ENCODE data around the gene SLC35F3. TPM values are rescaled to one million over a fixed set of nuclear protein-coding genes. Genes with fewer than 3 reads are reported as not detected.

The SLC35F3 gene
- total RNA-seq, 1 experiment from 2014 or later: 19.1 TPM

DNA sequence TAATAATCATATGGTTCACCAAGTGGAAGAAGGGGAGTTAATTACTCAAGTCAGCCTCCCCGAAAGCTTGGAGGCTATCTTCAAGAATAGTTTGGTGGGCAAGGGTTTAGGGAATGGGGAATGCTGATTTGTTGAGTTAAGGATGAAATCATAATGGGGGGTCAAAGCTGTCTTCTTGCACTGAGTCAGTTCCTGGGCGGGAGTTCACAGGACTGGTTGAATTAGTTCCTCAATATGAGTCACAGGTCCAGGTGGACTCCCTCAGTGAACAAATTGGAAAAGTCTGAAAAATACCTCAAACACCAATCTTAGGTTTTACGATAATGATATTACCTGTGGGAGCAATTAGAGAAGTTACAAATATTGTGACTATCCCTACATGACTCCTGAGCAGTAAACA, 353.6 kb downstream of the SLC35F3 start:
- ChIA-PET POLR2A (no interaction called here), CTCF (no interaction called here)
- TF ChIP-seq SIN3A (IDR thresholded peaks at IDR 0.05; ENCODE audit: borderline replicate concordance, insufficient read depth, low read depth, low read length) (no peak), POLR2AphosphoS5 (IDR thresholded peaks at IDR 0.05; ENCODE audit: low read depth, low read length) (no peak), TCF7L2 (IDR thresholded peaks at IDR 0.05; ENCODE audit: low read depth, low read length) (no peak)
- TF ChIP-seq, protein P1, sequence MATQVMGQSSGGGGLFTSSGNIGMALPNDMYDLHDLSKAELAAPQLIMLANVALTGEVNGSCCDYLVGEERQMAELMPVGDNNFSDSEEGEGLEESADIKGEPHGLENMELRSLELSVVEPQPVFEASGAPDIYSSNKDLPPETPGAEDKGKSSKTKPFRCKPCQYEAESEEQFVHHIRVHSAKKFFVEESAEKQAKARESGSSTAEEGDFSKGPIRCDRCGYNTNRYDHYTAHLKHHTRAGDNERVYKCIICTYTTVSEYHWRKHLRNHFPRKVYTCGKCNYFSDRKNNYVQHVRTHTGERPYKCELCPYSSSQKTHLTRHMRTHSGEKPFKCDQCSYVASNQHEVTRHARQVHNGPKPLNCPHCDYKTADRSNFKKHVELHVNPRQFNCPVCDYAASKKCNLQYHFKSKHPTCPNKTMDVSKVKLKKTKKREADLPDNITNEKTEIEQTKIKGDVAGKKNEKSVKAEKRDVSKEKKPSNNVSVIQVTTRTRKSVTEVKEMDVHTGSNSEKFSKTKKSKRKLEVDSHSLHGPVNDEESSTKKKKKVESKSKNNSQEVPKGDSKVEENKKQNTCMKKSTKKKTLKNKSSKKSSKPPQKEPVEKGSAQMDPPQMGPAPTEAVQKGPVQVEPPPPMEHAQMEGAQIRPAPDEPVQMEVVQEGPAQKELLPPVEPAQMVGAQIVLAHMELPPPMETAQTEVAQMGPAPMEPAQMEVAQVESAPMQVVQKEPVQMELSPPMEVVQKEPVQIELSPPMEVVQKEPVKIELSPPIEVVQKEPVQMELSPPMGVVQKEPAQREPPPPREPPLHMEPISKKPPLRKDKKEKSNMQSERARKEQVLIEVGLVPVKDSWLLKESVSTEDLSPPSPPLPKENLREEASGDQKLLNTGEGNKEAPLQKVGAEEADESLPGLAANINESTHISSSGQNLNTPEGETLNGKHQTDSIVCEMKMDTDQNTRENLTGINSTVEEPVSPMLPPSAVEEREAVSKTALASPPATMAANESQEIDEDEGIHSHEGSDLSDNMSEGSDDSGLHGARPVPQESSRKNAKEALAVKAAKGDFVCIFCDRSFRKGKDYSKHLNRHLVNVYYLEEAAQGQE (IDR thresholded peaks at IDR 0.05; ENCODE audit: insufficient read depth in 1 of 2, low read depth in 2 of 2, low read length in 1 of 2): no peak
- TF ChIP-seq, protein P2, sequence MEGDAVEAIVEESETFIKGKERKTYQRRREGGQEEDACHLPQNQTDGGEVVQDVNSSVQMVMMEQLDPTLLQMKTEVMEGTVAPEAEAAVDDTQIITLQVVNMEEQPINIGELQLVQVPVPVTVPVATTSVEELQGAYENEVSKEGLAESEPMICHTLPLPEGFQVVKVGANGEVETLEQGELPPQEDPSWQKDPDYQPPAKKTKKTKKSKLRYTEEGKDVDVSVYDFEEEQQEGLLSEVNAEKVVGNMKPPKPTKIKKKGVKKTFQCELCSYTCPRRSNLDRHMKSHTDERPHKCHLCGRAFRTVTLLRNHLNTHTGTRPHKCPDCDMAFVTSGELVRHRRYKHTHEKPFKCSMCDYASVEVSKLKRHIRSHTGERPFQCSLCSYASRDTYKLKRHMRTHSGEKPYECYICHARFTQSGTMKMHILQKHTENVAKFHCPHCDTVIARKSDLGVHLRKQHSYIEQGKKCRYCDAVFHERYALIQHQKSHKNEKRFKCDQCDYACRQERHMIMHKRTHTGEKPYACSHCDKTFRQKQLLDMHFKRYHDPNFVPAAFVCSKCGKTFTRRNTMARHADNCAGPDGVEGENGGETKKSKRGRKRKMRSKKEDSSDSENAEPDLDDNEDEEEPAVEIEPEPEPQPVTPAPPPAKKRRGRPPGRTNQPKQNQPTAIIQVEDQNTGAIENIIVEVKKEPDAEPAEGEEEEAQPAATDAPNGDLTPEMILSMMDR (IDR thresholded peaks at IDR 0.05): no peak
- ATAC-seq (no peak), DNase-seq (ENCODE audit: low read depth, low spot score) (no peak)
- H3K4me3 ChIP-seq (ENCODE audit: low read depth in 2 of 2, low read length in 2 of 2): no peak overlapping the region
- no peaks in the 10 kb centered on the region; the same call in 1 of the 2 replicates for H3K4me1 ChIP-seq (ENCODE audit: control insufficient read depth, insufficient read depth, low read length)
- intact Hi-C loops (cut with micrococcal nuclease; ENCODE audit: unreplicated experiment): no loop called here
- no peak overlapping the region for H3K27ac ChIP-seq (ENCODE audit: low read length)
- peaks cover 11% of the 10 kb centered on the region; the same call in 1 of the 2 replicates for H3K9me3 ChIP-seq (ENCODE audit: control insufficient read depth, insufficient read depth, low read depth, low read length)
- BruUV-seq (replicated peaks): no TSS peak
- no peaks in the 10 kb centered on the region for H3K27me3 ChIP-seq (ENCODE audit: control insufficient read depth, insufficient read depth, low read length)
- peaks cover 3% of the 10 kb centered on the region; the same call in 1 of the 2 replicates for H3K36me3 ChIP-seq (ENCODE audit: control insufficient read depth, insufficient read depth, low read length)
- in situ Hi-C loops (cut with HindIII; ENCODE audit: low pct_unique_long_range_greater_than_20kb, low sequenced_read_pairs): no loop called here

DNA sequence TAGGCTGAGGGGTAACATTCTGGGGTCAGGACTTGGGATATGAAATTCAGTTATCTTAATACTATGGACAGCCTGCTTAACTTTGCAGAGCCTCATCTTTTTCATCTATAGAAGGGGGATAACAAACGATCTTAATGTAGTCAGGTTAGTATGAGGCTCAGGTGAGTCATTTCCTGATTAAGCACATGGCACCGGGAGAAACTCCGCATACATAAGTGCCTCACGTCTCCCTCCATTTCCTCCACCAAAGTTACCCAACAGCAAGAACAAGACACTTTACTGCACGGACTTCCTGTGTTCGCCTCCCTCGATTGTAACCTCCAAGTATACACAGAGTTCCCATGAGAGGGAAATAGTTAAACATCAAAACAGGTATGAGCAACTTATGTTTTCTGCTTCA, 356.1 kb downstream of the SLC35F3 start:
- H3K27ac ChIP-seq (ENCODE audit: low read length): no peak overlapping the region
- no peak overlapping the region for H3K4me3 ChIP-seq (ENCODE audit: low read depth in 2 of 2, low read length in 2 of 2)
- BruUV-seq (replicated peaks): no TSS peak
- ATAC-seq: no peak
- DNase-seq (ENCODE audit: low read depth, low spot score): peak; percentile 25
- no peaks in the 10 kb centered on the region; the same call in 1 of the 2 replicates for H3K4me1 ChIP-seq (ENCODE audit: control insufficient read depth, insufficient read depth, low read length)
- intact Hi-C loops (cut with micrococcal nuclease; ENCODE audit: unreplicated experiment) (no loop called here), in situ Hi-C loops (cut with HindIII; ENCODE audit: low pct_unique_long_range_greater_than_20kb, low sequenced_read_pairs) (no loop called here)
- no peaks in the 10 kb centered on the region for H3K36me3 ChIP-seq (ENCODE audit: control insufficient read depth, insufficient read depth, low read length)
- CTCF ChIA-PET: no interaction called here
- POLR2A ChIA-PET: no interaction called here
- peaks cover 11% of the 10 kb centered on the region; the same call in 1 of the 2 replicates for H3K9me3 ChIP-seq (ENCODE audit: control insufficient read depth, insufficient read depth, low read depth, low read length)
- no peaks in the 10 kb centered on the region for H3K27me3 ChIP-seq (ENCODE audit: control insufficient read depth, insufficient read depth, low read length)
- TF ChIP-seq TCF7L2 (IDR thresholded peaks at IDR 0.05; ENCODE audit: low read depth, low read length): no peak
- TF ChIP-seq, protein P2 (IDR thresholded peaks at IDR 0.05): no peak
- no peak for TF ChIP-seq SIN3A (IDR thresholded peaks at IDR 0.05; ENCODE audit: borderline replicate concordance, insufficient read depth, low read depth, low read length)
- no peak for TF ChIP-seq POLR2AphosphoS5 (IDR thresholded peaks at IDR 0.05; ENCODE audit: low read depth, low read length)
- TF ChIP-seq, protein P1 (IDR thresholded peaks at IDR 0.05; ENCODE audit: insufficient read depth in 1 of 2, low read depth in 2 of 2, low read length in 1 of 2): no peak
